GM12878 (cell line): ENCODE measurements around the gene MGRN1. TPM values are rescaled to one million over a fixed set of nuclear protein-coding genes. Genes with fewer than 3 reads are reported as not detected.

Source experiments
- ATAC-seq: fragments of 200-7000 bp; cut with Tn5 transposase; 3 replicates; pipeline ENCODE4 v1.9.1; 2020; ENCODE audit warnings: mild to moderate bottlenecking, moderate library complexity
- BruUV-seq: library from RNA; stranded (reverse); fragments of 400-500 nt; replicated peaks from 2 replicates; lab custom pipeline; 2021; lab: Mats Ljungman, UMichigan
- CTCF ChIA-PET: fragments of 300-600 bp; sonication (Branson Sonifier 250); formaldehyde crosslinking; extraction: SDS; loops from one replicate; lab custom pipeline; 2021; ENCODE audit warnings: inconsistent platforms; lab: Yijun Ruan, JAX
- POLR2A ChIA-PET: fragments of 350-600 bp; formaldehyde crosslinking; extraction: SDS; loops from one replicate; lab custom pipeline; 2021; ENCODE audit warnings: inconsistent platforms; lab: Charles Lee
- RAD21 ChIA-PET: fragments of 300-600 bp; sonication (Branson Sonifier 250); formaldehyde crosslinking; loops from one replicate; lab custom pipeline; 2023; ENCODE audit warnings: antibody characterized with exemption; ENCODE audit not compliant: unreplicated experiment; lab: Charles Lee
- SMC1A ChIA-PET: fragments of 300-600 bp; sonication (Branson Sonifier 250); formaldehyde crosslinking; loops from one replicate; lab custom pipeline; 2023; ENCODE audit not compliant: unreplicated experiment, uncharacterized antibody; lab: Charles Lee
- DNase-seq: peaks from one replicate; pipeline ENCODE4 v3.0.0-alpha.2; 2011; ENCODE audit warnings: low read depth, low spot score
- FAIRE-seq: peaks from 3 replicates; lab custom pipeline; 2011; peaks lifted over from hg19 to GRCh38; lab: Jason Lieb, UNC
- H2AFZ ChIP-seq: 2 replicates; pipeline ENCODE4 v1.6.0; 2011; ENCODE audit warnings: low read depth, low read length, control low read depth; ENCODE audit not compliant: control insufficient read depth
- H3K27ac ChIP-seq: 2 replicates; pipeline ENCODE4 v1.5.1; 2011; ENCODE audit warnings: control low read depth; ENCODE audit not compliant: control insufficient read depth, insufficient read depth
- H3K27me3 ChIP-seq, 2 experiments: replicated peaks in 1 of 2; 2 replicates each; pipeline versions ENCODE4 v1.6.0 to v1.6.1; 2011; ENCODE audit warnings: low read length in 1 of 2; ENCODE audit not compliant: control insufficient read depth in 2 of 2, insufficient read depth in 2 of 2
- H3K36me3 ChIP-seq, 2 experiments: 2 replicates each; pipeline ENCODE4 v1.5.1; 2011; ENCODE audit warnings: low read length in 1 of 2; ENCODE audit not compliant: control insufficient read depth in 2 of 2, insufficient read depth in 2 of 2
- H3K4me1 ChIP-seq: 2 replicates; pipeline ENCODE4 v1.6.1; 2011; ENCODE audit warnings: mild to moderate bottlenecking, low read length, moderate library complexity, mixed read lengths; ENCODE audit not compliant: control insufficient read depth, insufficient read depth
- H3K4me2 ChIP-seq: 2 replicates; pipeline ENCODE4 v1.6.0; 2011; ENCODE audit warnings: control low read depth; ENCODE audit not compliant: control insufficient read depth, insufficient read depth
- H3K4me3 ChIP-seq: fragments of 200-600 bp; sonication (generic); 2 replicates; pipeline ENCODE4 v1.5.1; 2016
- H3K79me2 ChIP-seq: 2 replicates; pipeline ENCODE4 v1.6.0; 2011; ENCODE audit warnings: low read length; ENCODE audit not compliant: control insufficient read depth, insufficient read depth
- H3K9ac ChIP-seq: 2 replicates; pipeline ENCODE4 v1.8.0; 2011; ENCODE audit warnings: low read length, control low read depth, mixed read lengths; ENCODE audit not compliant: control insufficient read depth, insufficient read depth
- H3K9me3 ChIP-seq: replicated peaks from 3 replicates; pipeline ENCODE4 v1.5.1; 2011; ENCODE audit warnings: mild to moderate bottlenecking, low read length; ENCODE audit not compliant: control insufficient read depth, insufficient read depth
- H4K20me1 ChIP-seq: 2 replicates; pipeline ENCODE4 v1.6.0; 2011; ENCODE audit not compliant: control insufficient read depth, insufficient read depth
- NR2C1 ChIP-seq: fragments of 450-650 bp; IDR thresholded peaks from 2 replicates; pipeline ENCODE4 v1.6.1; 2017; ENCODE audit warnings: antibody characterized with exemption, mild to moderate bottlenecking, moderate library complexity
- STAT3 ChIP-seq: IDR thresholded peaks from 2 replicates; pipeline ENCODE4 v1.6.1; 2011; ENCODE audit warnings: low read depth, low read length, improper control_type of control experiment
- WGBS: methylation state at CpG from one replicate; pipeline ENCODE4 v1.1.6; 2016; ENCODE audit warnings: low lambda C conversion rate; ENCODE audit not compliant: insufficient replicate concordance, insufficient coverage; ENCODE audit errors: missing lambda C conversion rate; 5-methylcytosine and 5-hydroxymethylcytosine counted together
- in situ Hi-C: fragments of 300-500 bp; cut with MboI; formaldehyde crosslinking; loops from 9 replicates; pipeline ENCODE4 v1.14.3; 2018; ENCODE audit warnings: mixed read lengths
- intact Hi-C: fragments of 100-400 bp; cut with micrococcal nuclease; formaldehyde crosslinking; loops from one replicate; pipeline ENCODE4 v1.14.2; 2022; ENCODE audit not compliant: unreplicated experiment
- polyA plus RNA-seq, 11 experiments: library from polyadenylated mRNA; depleted of rRNA in 4 of 11; unstranded in 6 of 11; stranded (reverse) in 5 of 11; fragments of >200 nt; fragmentation: Nextera tagmentation in 4 of 11; fragmentation: Illumina TruSeq in 1 of 11; extraction: Ambion mirVana in 4 of 11; extraction: Trizol in 1 of 11; gene quantifications; 1 replicate in 1 of 11; 2 replicates in 10 of 11; pipeline versions ENCODE4 v1.2.1 to v1.2.3, GENCODE V29; 2011 to 2016; ENCODE audit warnings: inconsistent platforms in 2 of 11, missing spikeins in 2 of 11, low read depth in 1 of 11
- total RNA-seq, 4 experiments: library from RNA; depleted of rRNA in 3 of 4; stranded (reverse); fragments of >200 nt in 3 of 4; fragmentation: Illumina TruSeq in 1 of 4; extraction: Trizol in 1 of 4; gene quantifications; 2 replicates each; pipeline versions ENCODE4 v1.2.1 to v1.2.3, GENCODE V29; 2013 to 2021
- TF ChIP-seq, protein P1 (sequence below): fragments of 450-650 bp; IDR thresholded peaks from 2 replicates; pipeline ENCODE4 v1.6.1; 2018; ENCODE audit warnings: borderline replicate concordance, mild to moderate bottlenecking; ENCODE audit not compliant: partially characterized antibody
- TF ChIP-seq, protein P2 (sequence below): IDR thresholded peaks from 2 replicates; pipeline ENCODE4 v1.6.1; 2011; ENCODE audit warnings: borderline replicate concordance, low read depth, mild to moderate bottlenecking, moderate library complexity, low read length; ENCODE audit not compliant: insufficient read depth, poor library complexity, severe bottlenecking
- TF ChIP-seq, protein P3 (sequence below): IDR thresholded peaks from 2 replicates; pipeline ENCODE4 v1.6.1; 2011; ENCODE audit warnings: low read depth, mild to moderate bottlenecking, low read length, moderate library complexity, borderline replicate concordance; ENCODE audit errors: extremely low read depth
- TF ChIP-seq, protein P4 (sequence below): fragments of 450-650 bp; IDR thresholded peaks from 2 replicates; pipeline ENCODE4 v1.6.1; 2016; ENCODE audit warnings: mild to moderate bottlenecking

The MGRN1 gene
- total and polyA plus RNA-seq, 10 of the 15 experiments (the other 5 are each of a cell fraction or from before 2014, with no cell fraction given), result 0.35 to 86.7 (median 14.6) TPM

DNA sequence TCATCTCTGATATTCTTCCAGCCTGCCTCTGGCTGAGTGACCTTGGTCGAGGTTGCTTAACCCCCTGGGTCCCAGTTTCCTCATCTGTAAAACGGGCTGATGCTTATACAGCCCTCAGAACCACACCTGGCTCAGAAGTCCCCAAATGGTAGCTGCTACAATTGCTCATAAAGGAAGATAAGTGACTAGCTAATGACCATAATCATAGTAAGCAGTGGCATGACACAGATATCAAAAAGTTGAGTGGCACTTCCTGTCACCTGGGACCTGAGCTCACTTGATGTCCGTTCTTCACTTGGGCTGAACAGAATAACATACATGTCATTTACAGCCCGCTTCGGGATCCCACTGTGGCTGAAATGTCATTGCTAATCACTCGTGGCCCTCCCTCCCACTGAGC, 1.8 kb downstream of the MGRN1 start:
- ChIA-PET SMC1A (interaction anchor here (1.3 to 4.1 kb wide), 2 partner anchors 10 to 120 kb away, joined by 4 to 15 read pairs; no protein-coding TSS in a partner anchor), CTCF (interaction anchor here (1.4 kb wide), 1 partner anchor 10 kb away, joined by 10 read pairs; no protein-coding TSS in a partner anchor), POLR2A (interaction anchor here (0.9 to 2.7 kb wide), 3 partner anchors 10 to 121 kb away, joined by 3 to 11 read pairs (median 5); no protein-coding TSS in a partner anchor), RAD21 (interaction anchor here (1.0 to 3.4 kb wide), 2 partner anchors 10 to 329 kb away, joined by 3 to 24 read pairs; no protein-coding TSS in a partner anchor)
- DNase-seq (no peak), ATAC-seq (no peak), FAIRE-seq (no peak)
- intact Hi-C loops (no loop called here), in situ Hi-C loops (no loop called here)
- Histone ChIP-seq H3K4me1 (peaks cover 16% of the 10 kb centered on the region), H3K4me3 (peak overlapping the region; percentile 86), H3K4me2 (peak overlapping the region; percentile 93), H4K20me1 (no peaks in the 10 kb centered on the region), H3K36me3 (0 out of 4 replicates have a peak, but pooled peaks cover 0 to 2% of the 10 kb centered on the region in 2 experiments), H3K79me2 (peaks cover 51% of the 10 kb centered on the region), H3K27ac (peak overlapping the region; percentile 97), H3K27me3 (no peaks in the 10 kb centered on the region), H2AFZ (no peak overlapping the region), H3K9me3 (peaks cover 2% of the 10 kb centered on the region; the same call in 1 of the 3 replicates), H3K9ac (peak overlapping the region; percentile 86)
- WGBS, result 23% methylated on average over 6 of the region's 6 CpGs
- TF ChIP-seq, protein P1, sequence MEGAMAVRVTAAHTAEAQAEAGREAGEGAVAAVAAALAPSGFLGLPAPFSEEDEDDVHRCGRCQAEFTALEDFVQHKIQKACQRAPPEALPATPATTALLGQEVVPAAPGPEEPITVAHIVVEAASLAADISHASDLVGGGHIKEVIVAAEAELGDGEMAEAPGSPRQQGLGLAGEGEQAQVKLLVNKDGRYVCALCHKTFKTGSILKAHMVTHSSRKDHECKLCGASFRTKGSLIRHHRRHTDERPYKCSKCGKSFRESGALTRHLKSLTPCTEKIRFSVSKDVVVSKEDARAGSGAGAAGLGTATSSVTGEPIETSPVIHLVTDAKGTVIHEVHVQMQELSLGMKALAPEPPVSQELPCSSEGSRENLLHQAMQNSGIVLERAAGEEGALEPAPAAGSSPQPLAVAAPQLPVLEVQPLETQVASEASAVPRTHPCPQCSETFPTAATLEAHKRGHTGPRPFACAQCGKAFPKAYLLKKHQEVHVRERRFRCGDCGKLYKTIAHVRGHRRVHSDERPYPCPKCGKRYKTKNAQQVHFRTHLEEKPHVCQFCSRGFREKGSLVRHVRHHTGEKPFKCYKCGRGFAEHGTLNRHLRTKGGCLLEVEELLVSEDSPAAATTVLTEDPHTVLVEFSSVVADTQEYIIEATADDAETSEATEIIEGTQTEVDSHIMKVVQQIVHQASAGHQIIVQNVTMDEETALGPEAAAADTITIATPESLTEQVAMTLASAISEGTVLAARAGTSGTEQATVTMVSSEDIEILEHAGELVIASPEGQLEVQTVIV, result no peak
- TF ChIP-seq, protein P2, sequence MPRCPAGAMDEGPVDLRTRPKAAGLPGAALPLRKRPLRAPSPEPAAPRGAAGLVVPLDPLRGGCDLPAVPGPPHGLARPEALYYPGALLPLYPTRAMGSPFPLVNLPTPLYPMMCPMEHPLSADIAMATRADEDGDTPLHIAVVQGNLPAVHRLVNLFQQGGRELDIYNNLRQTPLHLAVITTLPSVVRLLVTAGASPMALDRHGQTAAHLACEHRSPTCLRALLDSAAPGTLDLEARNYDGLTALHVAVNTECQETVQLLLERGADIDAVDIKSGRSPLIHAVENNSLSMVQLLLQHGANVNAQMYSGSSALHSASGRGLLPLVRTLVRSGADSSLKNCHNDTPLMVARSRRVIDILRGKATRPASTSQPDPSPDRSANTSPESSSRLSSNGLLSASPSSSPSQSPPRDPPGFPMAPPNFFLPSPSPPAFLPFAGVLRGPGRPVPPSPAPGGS, result peak; percentile 52
- TF ChIP-seq NR2C1 (no peak), STAT3 (no peak)
- TF ChIP-seq, protein P3, sequence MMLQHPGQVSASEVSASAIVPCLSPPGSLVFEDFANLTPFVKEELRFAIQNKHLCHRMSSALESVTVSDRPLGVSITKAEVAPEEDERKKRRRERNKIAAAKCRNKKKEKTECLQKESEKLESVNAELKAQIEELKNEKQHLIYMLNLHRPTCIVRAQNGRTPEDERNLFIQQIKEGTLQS, result no peak
- TF ChIP-seq, protein P4, sequence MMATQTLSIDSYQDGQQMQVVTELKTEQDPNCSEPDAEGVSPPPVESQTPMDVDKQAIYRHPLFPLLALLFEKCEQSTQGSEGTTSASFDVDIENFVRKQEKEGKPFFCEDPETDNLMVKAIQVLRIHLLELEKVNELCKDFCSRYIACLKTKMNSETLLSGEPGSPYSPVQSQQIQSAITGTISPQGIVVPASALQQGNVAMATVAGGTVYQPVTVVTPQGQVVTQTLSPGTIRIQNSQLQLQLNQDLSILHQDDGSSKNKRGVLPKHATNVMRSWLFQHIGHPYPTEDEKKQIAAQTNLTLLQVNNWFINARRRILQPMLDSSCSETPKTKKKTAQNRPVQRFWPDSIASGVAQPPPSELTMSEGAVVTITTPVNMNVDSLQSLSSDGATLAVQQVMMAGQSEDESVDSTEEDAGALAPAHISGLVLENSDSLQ, result peak; percentile 53; the same call in 1 of the 2 replicates
- BruUV-seq, result no TSS peak
